SK-N-SH (cell line): ENCODE data around the gene RRP15. TPM values are rescaled to one million over a fixed set of nuclear protein-coding genes. Genes with fewer than 3 reads are reported as not detected.

Source experiments
- CTCF ChIA-PET: fragments of 300-600, 350-600 bp; formaldehyde crosslinking; extraction: SDS; loops from one replicate; lab custom pipeline; 2021; lab: Yijun Ruan, JAX
- POLR2A ChIA-PET: fragments of 350-600 bp; sonication (Branson Sonifier 250); formaldehyde crosslinking; extraction: SDS; loops from one replicate; lab custom pipeline; 2020; ENCODE audit warnings: antibody characterized with exemption, inconsistent platforms; lab: Yijun Ruan, JAX
- DNase-seq: peaks from one replicate; pipeline ENCODE4 v3.0.0; 2012
- H2AFZ ChIP-seq: fragments of 200-600 bp; sonication (generic); 2 replicates; pipeline ENCODE4 v1.8.1; 2016; ENCODE audit warnings: antibody characterized with exemption, mild to moderate bottlenecking, low read depth
- H3F3A ChIP-seq: fragments of 200-600 bp; sonication (generic); replicated peaks from 2 replicates; pipeline ENCODE3; 2016; ENCODE audit warnings: antibody characterized with exemption, mild to moderate bottlenecking; ENCODE audit not compliant: insufficient read depth
- H3K27ac ChIP-seq, 2 experiments: fragments of 200-500 bp in 1 of 2; fragments of 200-600 bp in 1 of 2; sonication (Bioruptor generic) in 1 of 2; sonication (generic), shearing (Covaris generic) in 1 of 2; 2 replicates each; pipeline versions ENCODE4 v1.5.1 to v1.6.1; 2014 to 2016; ENCODE audit warnings: low read depth in 2 of 2, inconsistent platforms in 1 of 2, low read length in 1 of 2, mild to moderate bottlenecking in 1 of 2, mixed read lengths in 1 of 2
- H3K27me3 ChIP-seq: fragments of 200-600 bp; sonication (generic), shearing (Covaris generic); 2 replicates; pipeline ENCODE4 v1.6.1; 2016; ENCODE audit warnings: mixed run types; ENCODE audit not compliant: insufficient read depth
- H3K36me3 ChIP-seq, 2 experiments: fragments of 200-500 bp in 1 of 2; fragments of 200-600 bp in 1 of 2; sonication (Bioruptor generic) in 1 of 2; sonication (generic) in 1 of 2; replicated peaks in 1 of 2; 2 replicates each; pipeline versions ENCODE3 to v1.5.1; 2014 to 2016; ENCODE audit warnings: low read length in 1 of 2, mild to moderate bottlenecking in 1 of 2; ENCODE audit not compliant: insufficient read depth in 2 of 2, control insufficient read depth in 1 of 2
- H3K4me1 ChIP-seq, 2 experiments: fragments of 200-500 bp in 1 of 2; fragments of 200-600 bp in 1 of 2; sonication (Bioruptor generic) in 1 of 2; sonication (generic), shearing (Covaris generic) in 1 of 2; 2 replicates each; pipeline versions ENCODE4 v1.5.1 to v1.6.1; 2014 to 2016; ENCODE audit warnings: low read depth in 1 of 2, low read length in 1 of 2, mixed run types in 1 of 2; ENCODE audit not compliant: insufficient read depth in 2 of 2, control insufficient read depth in 1 of 2
- H3K4me2 ChIP-seq: fragments of 200-600 bp; sonication (generic), shearing (Covaris generic); 2 replicates; pipeline ENCODE4 v1.6.1; 2017; ENCODE audit warnings: mixed run types
- H3K4me3 ChIP-seq, 2 experiments: fragments of 200-500 bp in 1 of 2; fragments of 200-600 bp in 1 of 2; sonication (Bioruptor generic) in 1 of 2; sonication (generic), shearing (Covaris generic) in 1 of 2; 2 replicates each; pipeline versions ENCODE4 v1.5.1 to v1.8.1; 2014 to 2016; ENCODE audit warnings: low read depth in 2 of 2, inconsistent platforms in 1 of 2, low read length in 1 of 2, mild to moderate bottlenecking in 1 of 2, mixed read lengths in 1 of 2, moderate library complexity in 1 of 2
- H3K79me2 ChIP-seq: fragments of 200-600 bp; sonication (generic); 2 replicates; pipeline ENCODE4 v1.8.1; 2017; ENCODE audit warnings: mild to moderate bottlenecking; ENCODE audit not compliant: insufficient read depth
- H3K9ac ChIP-seq: fragments of 200-600 bp; sonication (generic); 2 replicates; pipeline ENCODE4 v1.6.1; 2017; ENCODE audit warnings: mixed run types
- H3K9me2 ChIP-seq: fragments of 200-600 bp; sonication (generic); 2 replicates; pipeline ENCODE4 v1.6.1; 2017; ENCODE audit warnings: mixed run types
- H3K9me3 ChIP-seq: fragments of 200-600 bp; sonication (generic); 2 replicates; pipeline ENCODE4 v1.6.1; 2017; ENCODE audit warnings: mixed run types, mild to moderate bottlenecking, moderate library complexity
- H4K20me1 ChIP-seq: fragments of 200-600 bp; sonication (generic); 2 replicates; pipeline ENCODE4 v1.6.1; 2017; ENCODE audit warnings: mild to moderate bottlenecking, mixed run types; ENCODE audit not compliant: insufficient read depth
- EP300 ChIP-seq, 2 experiments: IDR thresholded peaks; 2 replicates each; pipeline versions ENCODE4 v1.4.0 to v1.6.1; 2012; ENCODE audit warnings: borderline replicate concordance in 1 of 2, low read depth in 1 of 2, low read length in 1 of 2
- EZH2phosphoT487 ChIP-seq: fragments of 200-600 bp; sonication (generic); IDR thresholded peaks from 2 replicates; pipeline ENCODE4 v1.6.1; 2017; ENCODE audit warnings: low read depth, mixed run types, mild to moderate bottlenecking, antibody characterized with exemption, moderate library complexity, borderline replicate concordance
- FOSL2 ChIP-seq: IDR thresholded peaks from 2 replicates; pipeline ENCODE4 v1.4.0; 2012; ENCODE audit warnings: low read depth, mild to moderate bottlenecking, moderate library complexity, borderline replicate concordance
- JUND ChIP-seq: IDR thresholded peaks from 2 replicates; pipeline ENCODE4 v1.4.0; 2012
- POLR2AphosphoS5 ChIP-seq: IDR thresholded peaks from 2 replicates; pipeline ENCODE4 v1.6.1; 2012; ENCODE audit warnings: low read depth, low read length
- RCOR1 ChIP-seq: fragments of 150-350 bp; IDR thresholded peaks from 2 replicates; pipeline ENCODE4 v1.6.1; 2017; ENCODE audit warnings: antibody characterized with exemption, low read length
- RXRA ChIP-seq: IDR thresholded peaks from 2 replicates; pipeline ENCODE4 v1.4.0; 2012; ENCODE audit warnings: low read depth, mild to moderate bottlenecking, borderline replicate concordance
- SIN3A ChIP-seq: IDR thresholded peaks from 2 replicates; pipeline ENCODE4 v1.6.1; 2012; ENCODE audit warnings: low read depth, mild to moderate bottlenecking, low read length, moderate library complexity, borderline replicate concordance
- TCF12 ChIP-seq: IDR thresholded peaks from 2 replicates; pipeline ENCODE4 v1.4.0; 2012
- TEAD4 ChIP-seq: IDR thresholded peaks from 2 replicates; pipeline ENCODE4 v1.4.0; 2012; ENCODE audit warnings: mild to moderate bottlenecking, borderline replicate concordance; ENCODE audit not compliant: insufficient read depth
- WGBS: methylation state at CpG from one replicate; pipeline ENCODE4 v1.1.6; 2017; ENCODE audit warnings: low lambda C conversion rate; 5-methylcytosine and 5-hydroxymethylcytosine counted together
- polyA plus RNA-seq, 3 experiments: library from polyadenylated mRNA; depleted of rRNA; stranded (reverse); fragments of >200 nt; gene quantifications; 2 replicates each; pipeline ENCODE4 v1.2.3, GENCODE V29; 2012
- TF ChIP-seq, protein P1 (sequence below): IDR thresholded peaks from 2 replicates; pipeline ENCODE4 v1.6.1; 2012; ENCODE audit warnings: mild to moderate bottlenecking, low read depth, low read length, moderate library complexity
- TF ChIP-seq, protein P2 (sequence below): IDR thresholded peaks from 2 replicates; pipeline ENCODE4 v1.4.0; 2012; ENCODE audit warnings: low read depth, borderline replicate concordance
- TF ChIP-seq, protein P3 (sequence below): fragments of 150-350 bp; IDR thresholded peaks from 2 replicates; pipeline ENCODE4 v1.6.1; 2017; ENCODE audit warnings: antibody characterized with exemption, low read length, low read depth, borderline replicate concordance

Gene RRP15
- polyA plus RNA-seq, 1 of the 3 experiments (the other 2 are of a cell fraction): 2.1 TPM

DNA sequence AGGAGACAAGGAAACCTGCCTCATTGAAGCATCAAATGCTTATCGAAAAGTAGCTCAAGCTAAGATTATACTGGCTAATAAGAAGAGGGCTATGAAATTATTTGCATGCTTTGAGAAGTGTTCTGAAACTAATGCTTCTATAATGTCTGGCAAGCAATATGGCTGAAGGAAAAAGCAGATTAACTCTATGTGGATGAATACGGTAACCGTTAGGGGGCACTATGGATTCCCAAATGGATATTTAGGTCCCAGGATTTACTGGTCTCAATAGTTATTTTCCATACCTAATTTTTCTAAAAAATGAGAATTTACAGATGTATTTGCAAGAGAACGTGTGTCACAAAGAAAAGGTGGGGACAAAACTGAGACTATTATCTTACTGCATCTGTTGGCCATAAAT, 34.6 kb upstream of the RRP15 start:
- H2AFZ ChIP-seq: no peak overlapping the region
- no peaks in the 10 kb centered on the region for H3K9me3 ChIP-seq
- H3K36me3 ChIP-seq: no peaks in the 10 kb centered on the region
- WGBS: 74% methylated on average over 4 of the region's 4 CpGs
- H3K4me1 ChIP-seq: peaks cover 0 to 6% of the 10 kb centered on the region in 2 experiments; a peak in 2 of 4 replicates
- H3K4me2 ChIP-seq: no peak overlapping the region
- H3F3A ChIP-seq: no peaks in the 10 kb centered on the region
- ChIA-PET CTCF (no interaction called here), POLR2A (no interaction called here)
- H3K27ac ChIP-seq: no peak overlapping the region
- H3K27me3 ChIP-seq: no peaks in the 10 kb centered on the region
- H4K20me1 ChIP-seq: no peaks in the 10 kb centered on the region
- H3K4me3 ChIP-seq: no peak overlapping the region
- DNase-seq: no peak
- TF ChIP-seq RCOR1: no peak
- TF ChIP-seq, protein P1, sequence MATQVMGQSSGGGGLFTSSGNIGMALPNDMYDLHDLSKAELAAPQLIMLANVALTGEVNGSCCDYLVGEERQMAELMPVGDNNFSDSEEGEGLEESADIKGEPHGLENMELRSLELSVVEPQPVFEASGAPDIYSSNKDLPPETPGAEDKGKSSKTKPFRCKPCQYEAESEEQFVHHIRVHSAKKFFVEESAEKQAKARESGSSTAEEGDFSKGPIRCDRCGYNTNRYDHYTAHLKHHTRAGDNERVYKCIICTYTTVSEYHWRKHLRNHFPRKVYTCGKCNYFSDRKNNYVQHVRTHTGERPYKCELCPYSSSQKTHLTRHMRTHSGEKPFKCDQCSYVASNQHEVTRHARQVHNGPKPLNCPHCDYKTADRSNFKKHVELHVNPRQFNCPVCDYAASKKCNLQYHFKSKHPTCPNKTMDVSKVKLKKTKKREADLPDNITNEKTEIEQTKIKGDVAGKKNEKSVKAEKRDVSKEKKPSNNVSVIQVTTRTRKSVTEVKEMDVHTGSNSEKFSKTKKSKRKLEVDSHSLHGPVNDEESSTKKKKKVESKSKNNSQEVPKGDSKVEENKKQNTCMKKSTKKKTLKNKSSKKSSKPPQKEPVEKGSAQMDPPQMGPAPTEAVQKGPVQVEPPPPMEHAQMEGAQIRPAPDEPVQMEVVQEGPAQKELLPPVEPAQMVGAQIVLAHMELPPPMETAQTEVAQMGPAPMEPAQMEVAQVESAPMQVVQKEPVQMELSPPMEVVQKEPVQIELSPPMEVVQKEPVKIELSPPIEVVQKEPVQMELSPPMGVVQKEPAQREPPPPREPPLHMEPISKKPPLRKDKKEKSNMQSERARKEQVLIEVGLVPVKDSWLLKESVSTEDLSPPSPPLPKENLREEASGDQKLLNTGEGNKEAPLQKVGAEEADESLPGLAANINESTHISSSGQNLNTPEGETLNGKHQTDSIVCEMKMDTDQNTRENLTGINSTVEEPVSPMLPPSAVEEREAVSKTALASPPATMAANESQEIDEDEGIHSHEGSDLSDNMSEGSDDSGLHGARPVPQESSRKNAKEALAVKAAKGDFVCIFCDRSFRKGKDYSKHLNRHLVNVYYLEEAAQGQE: no peak
- TF ChIP-seq, protein P2, sequence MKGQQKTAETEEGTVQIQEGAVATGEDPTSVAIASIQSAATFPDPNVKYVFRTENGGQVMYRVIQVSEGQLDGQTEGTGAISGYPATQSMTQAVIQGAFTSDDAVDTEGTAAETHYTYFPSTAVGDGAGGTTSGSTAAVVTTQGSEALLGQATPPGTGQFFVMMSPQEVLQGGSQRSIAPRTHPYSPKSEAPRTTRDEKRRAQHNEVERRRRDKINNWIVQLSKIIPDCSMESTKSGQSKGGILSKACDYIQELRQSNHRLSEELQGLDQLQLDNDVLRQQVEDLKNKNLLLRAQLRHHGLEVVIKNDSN: no peak
- TF ChIP-seq RXRA: no peak
- TF ChIP-seq TCF12: no peak
- no peak for TF ChIP-seq EZH2phosphoT487
- no peak for TF ChIP-seq JUND
- no peak for TF ChIP-seq POLR2AphosphoS5
- no peak for TF ChIP-seq TEAD4
- no peak for TF ChIP-seq FOSL2
- TF ChIP-seq EP300 (IDR thresholded peaks at IDR 0.05; ENCODE audit: borderline replicate concordance in 1 of 2, low read depth in 1 of 2, low read length in 1 of 2): no peak
- TF ChIP-seq, protein P3, sequence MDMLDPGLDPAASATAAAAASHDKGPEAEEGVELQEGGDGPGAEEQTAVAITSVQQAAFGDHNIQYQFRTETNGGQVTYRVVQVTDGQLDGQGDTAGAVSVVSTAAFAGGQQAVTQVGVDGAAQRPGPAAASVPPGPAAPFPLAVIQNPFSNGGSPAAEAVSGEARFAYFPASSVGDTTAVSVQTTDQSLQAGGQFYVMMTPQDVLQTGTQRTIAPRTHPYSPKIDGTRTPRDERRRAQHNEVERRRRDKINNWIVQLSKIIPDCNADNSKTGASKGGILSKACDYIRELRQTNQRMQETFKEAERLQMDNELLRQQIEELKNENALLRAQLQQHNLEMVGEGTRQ: no peak
- no peak for TF ChIP-seq SIN3A
- H3K79me2 ChIP-seq: no peaks in the 10 kb centered on the region
- H3K9ac ChIP-seq: no peak overlapping the region
- no peaks in the 10 kb centered on the region for H3K9me2 ChIP-seq
